RWPE2 (cell line): Measurements from ENCODE around the gene ATG5.

Experiments used
- ATAC-seq: fragments of 200-7000 bp; cut with Tn5 transposase; 3 replicates; pipeline ENCODE4 v1.9.1; 2021; ENCODE audit warnings: low read depth
- DNase-seq: peaks from one replicate; pipeline ENCODE4 v3.0.0-alpha.2; 2020; ENCODE audit warnings: low spot score
- H3K27ac ChIP-seq: fragments of 450-650 bp; 2 replicates; pipeline ENCODE4 v1.5.1; 2017; ENCODE audit warnings: mild to moderate bottlenecking; ENCODE audit not compliant: poor library complexity, severe bottlenecking
- H3K27me3 ChIP-seq: fragments of 250-450 bp; sonication (Bioruptor Pico); 2 replicates; pipeline ENCODE4 v1.5.1; 2021; ENCODE audit warnings: mild to moderate bottlenecking, moderate library complexity; ENCODE audit not compliant: insufficient read depth, poor library complexity, severe bottlenecking
- H3K36me3 ChIP-seq: fragments of 250-450 bp; sonication (Bioruptor Pico); 2 replicates; pipeline ENCODE4 v1.5.1; 2020; ENCODE audit warnings: low read depth, mild to moderate bottlenecking, moderate library complexity
- H3K4me1 ChIP-seq: fragments of 250-450 bp; sonication (Bioruptor Pico); 2 replicates; pipeline ENCODE4 v1.5.1; 2021; ENCODE audit warnings: mild to moderate bottlenecking, moderate library complexity; ENCODE audit not compliant: insufficient read depth, poor library complexity, severe bottlenecking
- H3K4me3 ChIP-seq: fragments of 250-450 bp; sonication (Bioruptor Pico); 2 replicates; pipeline ENCODE4 v1.5.1; 2021; ENCODE audit warnings: mild to moderate bottlenecking, moderate library complexity; ENCODE audit not compliant: severe bottlenecking
- H3K9me3 ChIP-seq: fragments of 250-450 bp; sonication (Bioruptor Pico); 2 replicates; pipeline ENCODE4 v1.5.1; 2021; ENCODE audit warnings: mild to moderate bottlenecking, moderate library complexity; ENCODE audit not compliant: severe bottlenecking
- CTCF ChIP-seq: fragments of 450-650 bp; IDR thresholded peaks from one replicate; pipeline ENCODE4 v1.5.1; 2017; ENCODE audit warnings: mild to moderate bottlenecking, moderate library complexity; ENCODE audit not compliant: poor library complexity, severe bottlenecking

ATG5 gene

GRCh38 chr6:106315765-106316374 lies 9.7 kb downstream of the ATG5 start:
- H3K4me1 ChIP-seq, result peaks cover 37% of the 10 kb centered on the region
- no peaks in the 10 kb centered on the region for H3K9me3 ChIP-seq
- ATAC-seq (peak; percentile 46), DNase-seq (no peak)
- no peak for TF ChIP-seq CTCF
- H3K4me3 ChIP-seq, result no peak overlapping the region
- peak overlapping the region; percentile 46 for H3K27ac ChIP-seq
- H3K27me3 ChIP-seq, result no peaks in the 10 kb centered on the region
- H3K36me3 ChIP-seq, result peaks cover 33% of the 10 kb centered on the region

GRCh38 chr6:106309766-106310373 lies 15.7 kb downstream of the ATG5 start:
- Histone ChIP-seq H3K27ac (peak overlapping the region; percentile 71), H3K36me3 (peaks cover 42% of the 10 kb centered on the region), H3K9me3 (no peaks in the 10 kb centered on the region), H3K4me3 (no peak overlapping the region), H3K27me3 (no peaks in the 10 kb centered on the region), H3K4me1 (peaks cover 32% of the 10 kb centered on the region)
- ATAC-seq (peak; percentile 91), DNase-seq (no peak)
- TF ChIP-seq CTCF, result no peak

GRCh38 chr6:106308985-106309384 lies 16.6 kb downstream of the ATG5 start:
- ATAC-seq (no peak), DNase-seq (no peak)
- no peaks in the 10 kb centered on the region for H3K9me3 ChIP-seq
- H3K36me3 ChIP-seq, result peaks cover 33% of the 10 kb centered on the region
- no peak overlapping the region for H3K4me3 ChIP-seq
- H3K27ac ChIP-seq, result peak overlapping the region; percentile 71
- peaks cover 32% of the 10 kb centered on the region for H3K4me1 ChIP-seq
- no peak for TF ChIP-seq CTCF
- no peaks in the 10 kb centered on the region for H3K27me3 ChIP-seq

GRCh38 chr6:106305740-106306139 lies 19.8 kb downstream of the ATG5 start:
- no peak for TF ChIP-seq CTCF
- H3K4me1 ChIP-seq, result peaks cover 19% of the 10 kb centered on the region
- ATAC-seq (no peak), DNase-seq (no peak)
- peaks cover 22% of the 10 kb centered on the region for H3K36me3 ChIP-seq
- H3K9me3 ChIP-seq, result no peaks in the 10 kb centered on the region
- H3K4me3 ChIP-seq, result no peak overlapping the region
- no peaks in the 10 kb centered on the region for H3K27me3 ChIP-seq
- no peak overlapping the region for H3K27ac ChIP-seq

GRCh38 chr6:106300944-106301343 lies 24.6 kb downstream of the ATG5 start:
- TF ChIP-seq CTCF, result peak; percentile 84

More at GRCh38 chr6:106300944-106301343, 24.6 kb downstream of the ATG5 start:
- ATAC-seq, result 0 out of 3 replicates have a peak, but pooled peaks have one; percentile 35
- Histone ChIP-seq H3K4me1 (peaks cover 6% of the 10 kb centered on the region), H3K36me3 (peaks cover 15% of the 10 kb centered on the region), H3K27ac (no peak overlapping the region), H3K27me3 (no peaks in the 10 kb centered on the region), H3K9me3 (no peaks in the 10 kb centered on the region), H3K4me3 (no peak overlapping the region)
- no peak for DNase-seq
